Smooth muscle cell (in vitro differentiated cells): ENCODE measurements around the gene CAPN15. TPM values are rescaled to one million over a fixed set of nuclear protein-coding genes. Genes with fewer than 3 reads are reported as not detected.

ENCODE experiments used
- DNase-seq: peaks from one replicate; lab custom pipeline; 2025; ENCODE audit not compliant: unreplicated experiment; lab: John Stamatoyannopoulos, UW
- H2AFZ ChIP-seq: fragments of 200-600 bp; sonication (generic); 2 replicates; pipeline ENCODE4 v1.6.0; 2016; ENCODE audit warnings: antibody characterized with exemption, low read depth, mild to moderate bottlenecking
- H3F3A ChIP-seq: fragments of 200-600 bp; sonication (generic); 2 replicates; pipeline ENCODE4 v1.6.0; 2017; ENCODE audit warnings: antibody characterized with exemption, low read depth
- H3K27ac ChIP-seq: fragments of 200-600 bp; sonication (generic); 2 replicates; pipeline ENCODE4 v1.5.1; 2016; ENCODE audit warnings: low read depth, mild to moderate bottlenecking
- H3K27me3 ChIP-seq: fragments of 200-600 bp; sonication (generic); 2 replicates; pipeline ENCODE4 v1.6.1; 2016; ENCODE audit warnings: low read depth, mild to moderate bottlenecking
- H3K36me3 ChIP-seq: fragments of 200-600 bp; sonication (generic); 2 replicates; pipeline ENCODE4 v1.5.1; 2016; ENCODE audit warnings: low read depth
- H3K4me1 ChIP-seq: fragments of 200-600 bp; sonication (generic); 2 replicates; pipeline ENCODE4 v1.5.1; 2016; ENCODE audit warnings: low read depth
- H3K4me2 ChIP-seq: fragments of 200-600 bp; sonication (generic); 2 replicates; pipeline ENCODE4 v1.6.0; 2016; ENCODE audit warnings: mild to moderate bottlenecking
- H3K4me3 ChIP-seq: fragments of 200-600 bp; sonication (generic); 2 replicates; pipeline ENCODE4 v1.5.1; 2016; ENCODE audit warnings: mild to moderate bottlenecking
- H3K79me2 ChIP-seq: fragments of 200-600 bp; sonication (generic); 2 replicates; pipeline ENCODE4 v1.6.0; 2016; ENCODE audit warnings: low read depth, mild to moderate bottlenecking
- H3K9ac ChIP-seq: fragments of 200-600 bp; sonication (generic); 2 replicates; pipeline ENCODE4 v1.6.0; 2016; ENCODE audit warnings: low read depth
- H3K9me3 ChIP-seq: fragments of 200-600 bp; sonication (generic); replicated peaks from 2 replicates; pipeline ENCODE4 v1.5.1; 2016; ENCODE audit warnings: low read depth
- H4K20me1 ChIP-seq: fragments of 200-600 bp; sonication (generic); 2 replicates; pipeline ENCODE4 v1.6.0; 2016; ENCODE audit warnings: low read depth
- CTCF ChIP-seq: fragments of 200-600 bp; sonication (generic); IDR thresholded peaks from 2 replicates; pipeline ENCODE4 v1.5.1; 2017; ENCODE audit warnings: borderline replicate concordance, mild to moderate bottlenecking, antibody characterized with exemption; ENCODE audit not compliant: insufficient read depth, poor library complexity, severe bottlenecking
- WGBS: methylation state at CpG from one replicate; pipeline ENCODE4 v1.1.7; 2016; ENCODE audit warnings: low lambda C conversion rate; 5-methylcytosine and 5-hydroxymethylcytosine counted together
- polyA plus RNA-seq: library from polyadenylated mRNA; unstranded; fragments of >200 nt; fragmentation: Nextera tagmentation; extraction: Ambion mirVana; gene quantifications from 2 replicates; pipeline ENCODE4 v1.2.1, GENCODE V29; 2016
- total RNA-seq: library from RNA; depleted of rRNA; stranded (reverse); fragments of >200 nt; gene quantifications from 2 replicates; pipeline ENCODE4 v1.2.3, GENCODE V29; 2014

The CAPN15 gene
- total and polyA plus RNA-seq, 2 experiments from 2014 or later = 14.7 to 18.7 TPM

- Histone ChIP-seq H3K79me2 (peaks cover 3% of the 10 kb centered on the region), H3K9me3 (no peaks in the 10 kb centered on the region), H3K9ac (no peak overlapping the region), H3K4me2 (no peak overlapping the region), H3K4me1 (peaks cover 14% of the 10 kb centered on the region), H3K36me3 (no peaks in the 10 kb centered on the region), H3F3A (peaks cover 3% of the 10 kb centered on the region), H3K27me3 (no peaks in the 10 kb centered on the region), H3K4me3 (no peak overlapping the region), H3K27ac (no peak overlapping the region), H4K20me1 (peaks cover 30% of the 10 kb centered on the region), H2AFZ (no peak overlapping the region)
- TF ChIP-seq CTCF = no peak
- WGBS = 84% methylated on average over 23 of the region's 23 CpGs
- no peak for DNase-seq
These were observed 5.0 kb upstream of the CAPN15 start for GRCh38 chr16:522320-523096.

GRCh38 chr16:523097-523741 lies 4.3 kb upstream of the CAPN15 start:
- H3K27me3 ChIP-seq = no peaks in the 10 kb centered on the region
- H4K20me1 ChIP-seq = peaks cover 30% of the 10 kb centered on the region
- H3K9ac ChIP-seq = no peak overlapping the region
- no peaks in the 10 kb centered on the region for H3K36me3 ChIP-seq
- H3K4me2 ChIP-seq = no peak overlapping the region
- peaks cover 3% of the 10 kb centered on the region for H3F3A ChIP-seq
- no peak for TF ChIP-seq CTCF
- peaks cover 5% of the 10 kb centered on the region for H3K79me2 ChIP-seq
- 93% methylated on average over 22 of the region's 22 CpGs for WGBS
- DNase-seq = no peak
- H3K4me1 ChIP-seq = peaks cover 14% of the 10 kb centered on the region
- no peaks in the 10 kb centered on the region for H3K9me3 ChIP-seq
- no peak overlapping the region for H3K4me3 ChIP-seq
- H2AFZ ChIP-seq = no peak overlapping the region
- no peak overlapping the region for H3K27ac ChIP-seq

GRCh38 chr16:524274-525040 lies 3.1 kb upstream of the CAPN15 start:
- no peak overlapping the region for H3K4me2 ChIP-seq
- peaks cover 3% of the 10 kb centered on the region for H3F3A ChIP-seq
- no peaks in the 10 kb centered on the region for H3K36me3 ChIP-seq
- H3K9ac ChIP-seq = no peak overlapping the region
- H3K9me3 ChIP-seq = no peaks in the 10 kb centered on the region
- no peak for DNase-seq
- no peak overlapping the region for H2AFZ ChIP-seq
- no peak overlapping the region for H3K4me3 ChIP-seq
- peak overlapping the region; percentile 99 for H3K27ac ChIP-seq
- 97% methylated on average over 24 of the region's 24 CpGs for WGBS
- no peak for TF ChIP-seq CTCF
- H3K79me2 ChIP-seq = peaks cover 18% of the 10 kb centered on the region
- H4K20me1 ChIP-seq = peaks cover 41% of the 10 kb centered on the region
- no peaks in the 10 kb centered on the region for H3K27me3 ChIP-seq
- peaks cover 25% of the 10 kb centered on the region for H3K4me1 ChIP-seq
